Neural cell (in vitro differentiated cells): Measurements from ENCODE around the gene AFAP1. TPM values are rescaled to one million over a fixed set of nuclear protein-coding genes. Genes with fewer than 3 reads are reported as not detected.

Experiments used
- H2AFZ ChIP-seq: fragments of 200-600, 300-800 bp; sonication (generic), shearing (Covaris generic); 2 replicates; pipeline ENCODE4 v1.6.0; 2014; ENCODE audit warnings: low read depth, mild to moderate bottlenecking, antibody characterized with exemption, low read length, moderate library complexity
- H3F3A ChIP-seq: fragments of 200-600 bp; shearing (Covaris generic); 2 replicates; pipeline ENCODE4 v1.6.1; 2016; ENCODE audit warnings: mild to moderate bottlenecking, moderate library complexity, mixed read lengths, antibody characterized with exemption, low read length; ENCODE audit not compliant: insufficient read depth, poor library complexity, severe bottlenecking
- H3K27ac ChIP-seq: fragments of 200-600, 300-800 bp; sonication (generic), shearing (Covaris generic); 2 replicates; pipeline ENCODE4 v1.5.1; 2014; ENCODE audit warnings: mild to moderate bottlenecking, low read length, moderate library complexity
- H3K27me3 ChIP-seq: fragments of 300-800, 200-600 bp; sonication (generic), shearing (Covaris generic); 2 replicates; pipeline ENCODE4 v1.6.0; 2014; ENCODE audit warnings: mild to moderate bottlenecking, low read depth, low read length, moderate library complexity; ENCODE audit not compliant: insufficient read depth
- H3K36me3 ChIP-seq: fragments of 300-800, 200-600 bp; sonication (generic), shearing (Covaris generic); 2 replicates; pipeline ENCODE4 v1.5.1; 2014; ENCODE audit warnings: mild to moderate bottlenecking, antibody characterized with exemption, low read length, moderate library complexity; ENCODE audit not compliant: insufficient read depth
- H3K4me2 ChIP-seq: fragments of 300-800, 200-600 bp; sonication (generic), shearing (Covaris generic); 2 replicates; pipeline ENCODE4 v1.6.0; 2014; ENCODE audit warnings: mild to moderate bottlenecking, low read length
- H3K4me3 ChIP-seq: fragments of 300-800, 200-600 bp; sonication (generic), shearing (Covaris generic); 2 replicates; pipeline ENCODE4 v1.5.1; 2014; ENCODE audit warnings: mild to moderate bottlenecking, low read length, moderate library complexity
- H3K79me2 ChIP-seq: fragments of 200-600 bp; shearing (Covaris generic); replicated peaks from 2 replicates; pipeline ENCODE4 v1.6.0; 2014; ENCODE audit warnings: mild to moderate bottlenecking, low read length, moderate library complexity; ENCODE audit not compliant: insufficient read depth
- H3K9ac ChIP-seq: fragments of 300-800, 200-600 bp; sonication (generic), shearing (Covaris generic); 2 replicates; pipeline ENCODE4 v1.6.1; 2016; ENCODE audit warnings: mild to moderate bottlenecking, low read length, mixed read lengths
- H3K9me2 ChIP-seq: fragments of 200-600 bp; shearing (Covaris generic); 2 replicates; pipeline ENCODE4 v1.6.1; 2016; ENCODE audit warnings: mild to moderate bottlenecking, low read length, mixed read lengths; ENCODE audit not compliant: insufficient read depth
- H3K9me3 ChIP-seq: fragments of 200-600, 300-800 bp; sonication (generic), shearing (Covaris generic); 2 replicates; pipeline ENCODE4 v1.6.1; 2016; ENCODE audit warnings: mild to moderate bottlenecking, mixed run types, low read length, moderate library complexity, mixed read lengths
- H4K20me1 ChIP-seq: fragments of 200-600 bp; shearing (Covaris generic); 2 replicates; pipeline ENCODE4 v1.6.1; 2016; ENCODE audit warnings: mild to moderate bottlenecking, mixed run types; ENCODE audit not compliant: insufficient read depth
- CTCF ChIP-seq: fragments of 450-650 bp; IDR thresholded peaks from 2 replicates; pipeline ENCODE4 v1.5.1; 2014; ENCODE audit warnings: antibody characterized with exemption, mild to moderate bottlenecking, moderate library complexity; ENCODE audit not compliant: poor library complexity, severe bottlenecking
- EP300 ChIP-seq: fragments of 450-650 bp; conservative IDR thresholded peaks from 2 replicates; pipeline ENCODE4 v1.6.1; 2014; ENCODE audit warnings: antibody characterized with exemption, mild to moderate bottlenecking, moderate library complexity; ENCODE audit not compliant: poor library complexity, severe bottlenecking
- EZH2 ChIP-seq: fragments of 200-600, 300-800 bp; shearing (Covaris generic), sonication (generic); IDR thresholded peaks from 2 replicates; pipeline ENCODE4 v1.6.1; 2014; ENCODE audit warnings: antibody characterized with exemption, low read length, borderline replicate concordance, mild to moderate bottlenecking; ENCODE audit not compliant: insufficient read depth, poor library complexity, severe bottlenecking
- MXI1 ChIP-seq: fragments of 450-650 bp; conservative IDR thresholded peaks from 2 replicates; pipeline ENCODE4 v1.6.1; 2014; ENCODE audit warnings: antibody characterized with exemption, mild to moderate bottlenecking; ENCODE audit not compliant: poor library complexity, severe bottlenecking
- POLR2AphosphoS5 ChIP-seq: IDR thresholded peaks from 2 replicates; pipeline ENCODE4 v1.6.1; 2012
- RAD21 ChIP-seq: fragments of 450-650 bp; conservative IDR thresholded peaks from 2 replicates; pipeline ENCODE4 v1.6.1; 2014; ENCODE audit warnings: antibody characterized with exemption, mild to moderate bottlenecking, moderate library complexity
- REST ChIP-seq: IDR thresholded peaks from 2 replicates; pipeline ENCODE4 v1.6.1; 2012; ENCODE audit warnings: borderline replicate concordance
- SMC3 ChIP-seq: fragments of 450-650 bp; conservative IDR thresholded peaks from 2 replicates; pipeline ENCODE4 v1.6.1; 2014; ENCODE audit warnings: antibody characterized with exemption, mild to moderate bottlenecking, moderate library complexity; ENCODE audit not compliant: poor library complexity
- TAF1 ChIP-seq: IDR thresholded peaks from 2 replicates; pipeline ENCODE4 v1.6.1; 2012; ENCODE audit warnings: low read depth
- polyA plus RNA-seq: library from polyadenylated mRNA; depleted of rRNA; stranded (reverse); fragments of >200 nt; gene quantifications from 2 replicates; pipeline ENCODE4 v1.2.3, GENCODE V29; 2014

Gene AFAP1
- polyA plus RNA-seq, 1 donor from 2014 or later = 38.9 TPM

GRCh38 chr4:7841071-7841470 is 98.6 kb downstream of the AFAP1 start:
- H3K27ac ChIP-seq = no peak overlapping the region
- no peaks in the 10 kb centered on the region for H3K36me3 ChIP-seq
- no peak overlapping the region for H2AFZ ChIP-seq
- TF ChIP-seq SMC3 (no peak), EP300 (no peak), TAF1 (no peak), POLR2AphosphoS5 (no peak), EZH2 (no peak), REST (no peak), RAD21 (no peak), CTCF (no peak), MXI1 (no peak)
- H3K9ac ChIP-seq = no peak overlapping the region
- no peak overlapping the region for H3K4me2 ChIP-seq
- H3K9me2 ChIP-seq = no peaks in the 10 kb centered on the region
- no peak overlapping the region for H3K4me3 ChIP-seq
- peaks cover under 1% of the 10 kb centered on the region for H3K79me2 ChIP-seq
- no peaks in the 10 kb centered on the region for H3K27me3 ChIP-seq
- H3K9me3 ChIP-seq = no peaks in the 10 kb centered on the region
- H4K20me1 ChIP-seq = no peaks in the 10 kb centered on the region
- no peaks in the 10 kb centered on the region for H3F3A ChIP-seq

GRCh38 chr4:7839856-7840255 is 99.8 kb downstream of the AFAP1 start:
- H3K27me3 ChIP-seq = no peaks in the 10 kb centered on the region
- no peaks in the 10 kb centered on the region for H3K36me3 ChIP-seq
- no peak overlapping the region for H3K4me3 ChIP-seq
- TF ChIP-seq TAF1 (no peak), CTCF (no peak), RAD21 (no peak), REST (no peak), MXI1 (no peak), SMC3 (no peak), POLR2AphosphoS5 (no peak)
- H2AFZ ChIP-seq = no peak overlapping the region
- H4K20me1 ChIP-seq = no peaks in the 10 kb centered on the region
- peaks cover 3% of the 10 kb centered on the region for H3K79me2 ChIP-seq
- no peaks in the 10 kb centered on the region for H3K9me3 ChIP-seq
- H3K9me2 ChIP-seq = no peaks in the 10 kb centered on the region
- H3F3A ChIP-seq = no peaks in the 10 kb centered on the region
- no peak overlapping the region for H3K9ac ChIP-seq
- no peak overlapping the region for H3K4me2 ChIP-seq
- no peak overlapping the region for H3K27ac ChIP-seq
